Ureter (tissue), 1 donor: ENCODE data around the gene EPHA5. TPM values are rescaled to one million over a fixed set of nuclear protein-coding genes. Genes with fewer than 3 reads are reported as not detected.

Source experiments
- DNase-seq: peaks from one replicate; pipeline ENCODE4 v3.0.0-alpha.2; 2020; ENCODE audit warnings: low spot score
- total RNA-seq: library from RNA; stranded (reverse); gene quantifications from one replicate; pipeline ENCODE4 v1.2.4, GENCODE V29; 2023
- donor health status: DM: yes; HTN: yes; CAD: no.

EPHA5 gene
- total RNA-seq, 1 donor from 2014 or later = not detected

DNA sequence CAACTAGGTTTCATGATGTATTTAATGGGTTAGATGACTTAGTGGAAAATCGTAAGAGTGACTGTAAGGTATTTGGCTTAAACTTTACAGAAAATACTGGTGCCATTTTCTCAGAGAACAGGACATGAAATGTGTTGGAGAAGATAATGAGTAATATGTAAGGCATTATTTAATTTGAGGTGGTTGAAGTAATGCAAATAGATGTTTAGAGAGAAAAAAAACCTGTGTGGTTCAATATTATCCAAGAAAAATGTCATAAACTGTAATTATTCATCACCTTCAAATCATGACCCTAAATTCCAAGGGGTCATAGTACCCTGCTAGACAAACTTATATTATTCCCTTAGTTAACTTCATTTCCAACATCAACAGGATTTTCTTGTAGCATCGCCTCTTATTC lies 171.7 kb downstream of the EPHA5 start:
- no peak for DNase-seq

DNA sequence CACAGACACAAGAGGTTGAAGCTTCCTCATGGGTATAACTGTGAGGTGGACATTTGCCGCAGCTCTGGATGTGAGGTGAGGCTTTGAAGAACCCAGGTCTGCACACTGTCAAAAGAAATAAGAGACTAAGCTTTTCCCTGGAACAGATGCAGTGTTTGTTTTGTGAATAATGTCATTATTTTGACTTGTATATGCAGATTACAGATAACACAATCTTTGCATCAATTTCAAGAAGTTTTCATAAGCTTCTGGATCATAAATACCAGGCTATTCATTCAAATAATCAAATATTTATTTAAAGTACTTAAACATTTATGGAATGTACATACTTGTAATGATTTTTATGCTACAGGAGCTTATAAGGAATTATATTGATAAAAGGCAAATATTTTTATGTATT lies 174.8 kb downstream of the EPHA5 start:
- DNase-seq = no peak

- no peak for DNase-seq
Observed at GRCh38 chr4:65482410-65482809, 187.9 kb downstream of the EPHA5 start.

DNA sequence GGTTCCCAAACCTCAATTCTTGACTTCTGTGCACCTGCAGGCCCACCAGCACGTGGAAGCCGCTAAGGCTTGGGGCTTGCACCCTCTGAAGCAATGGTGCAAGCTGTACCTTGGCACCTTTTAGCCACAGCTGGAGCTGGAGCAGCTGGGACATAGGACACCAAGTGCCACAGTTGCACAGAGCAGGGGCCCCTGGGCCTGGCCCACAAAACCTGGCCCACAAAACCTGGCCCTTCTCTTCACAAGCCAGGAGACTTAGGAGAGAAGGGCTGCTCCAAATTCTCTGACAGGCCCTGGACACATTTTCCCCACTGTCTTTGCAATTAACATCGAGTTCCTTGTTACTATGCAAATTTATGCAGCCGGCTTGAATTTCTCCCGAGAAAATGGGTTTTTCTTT lies 197.8 kb downstream of the EPHA5 start:
- DNase-seq = no peak

DNA sequence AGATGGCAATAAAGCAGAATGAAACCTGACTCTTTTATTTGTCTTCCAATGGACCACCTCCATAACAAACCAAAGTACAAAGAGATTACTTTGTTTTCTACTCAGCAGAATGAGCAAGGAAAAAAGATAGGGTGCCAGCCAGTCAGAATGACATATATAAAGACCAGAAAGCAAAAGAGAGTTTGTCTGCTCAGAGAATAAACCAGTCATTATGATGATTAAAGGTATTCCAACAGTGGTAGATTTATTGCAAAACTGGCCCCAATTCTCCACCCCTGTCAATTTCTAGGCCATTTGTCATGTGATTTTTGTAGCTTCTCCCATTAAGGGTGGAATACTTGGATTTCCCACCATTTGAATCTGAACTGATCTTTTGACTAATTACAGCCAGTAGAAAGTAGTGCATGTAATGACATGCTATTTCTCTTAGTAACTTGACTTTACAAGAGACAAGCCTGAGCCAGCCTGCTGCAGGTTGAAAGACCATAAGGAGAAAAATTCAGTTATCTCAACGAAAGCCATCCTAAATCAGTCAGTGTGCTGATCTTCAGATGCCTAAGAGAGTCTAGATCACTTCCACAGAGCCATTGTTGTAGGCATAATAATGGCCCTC lies 203.1 kb downstream of the EPHA5 start:
- DNase-seq = no peak

DNA sequence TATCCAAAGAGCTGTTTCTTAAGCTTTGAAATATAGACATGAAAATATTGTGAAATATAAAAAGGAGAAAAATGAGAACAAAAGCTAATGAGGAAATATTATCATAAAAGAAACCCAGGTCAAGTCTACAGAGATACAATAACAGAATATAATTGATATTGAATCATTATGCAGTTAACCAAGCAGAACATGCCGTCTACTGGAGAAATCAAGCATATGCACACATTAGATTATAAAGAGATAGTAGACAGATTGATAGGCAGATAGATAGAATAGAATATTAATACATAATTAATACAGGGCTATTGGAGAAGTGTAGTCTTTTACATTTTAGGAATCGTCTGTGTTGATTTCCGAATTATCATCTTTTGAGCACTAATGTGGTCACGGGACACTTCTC lies 208.5 kb downstream of the EPHA5 start:
- no peak for DNase-seq

DNA sequence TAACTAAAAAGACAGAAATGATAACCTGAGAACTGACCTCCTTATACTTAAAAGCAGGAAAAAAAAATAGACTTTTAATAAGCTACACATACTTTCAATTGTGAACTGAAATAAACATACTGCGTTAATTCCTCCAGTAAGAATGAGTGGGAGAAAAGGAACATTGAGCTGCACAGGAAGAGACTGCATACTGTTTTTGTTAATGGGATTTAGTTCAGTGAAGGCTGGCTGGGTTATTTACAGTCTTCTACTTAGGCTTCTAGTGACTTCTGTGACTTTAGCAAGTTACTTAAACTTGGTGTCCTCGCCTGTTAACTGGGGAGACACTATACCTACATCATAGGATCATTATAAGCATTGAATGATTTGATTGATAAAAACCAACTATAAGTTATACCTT lies 213.3 kb downstream of the EPHA5 start:
- no peak for DNase-seq

- no peak for DNase-seq
Observed at GRCh38 chr4:65456579-65456978, 213.7 kb downstream of the EPHA5 start.

- DNase-seq = no peak
Observed at GRCh38 chr4:65453398-65453797, 216.9 kb downstream of the EPHA5 start.

GRCh38 chr4:65450899-65451298 lies 219.4 kb downstream of the EPHA5 start:
- DNase-seq = no peak

GRCh38 chr4:65437102-65437501 lies 233.2 kb downstream of the EPHA5 start:
- no peak for DNase-seq

GRCh38 chr4:65422109-65422508 lies 248.2 kb downstream of the EPHA5 start:
- DNase-seq = no peak

- no peak for DNase-seq
Observed at GRCh38 chr4:65420036-65420435, 250.3 kb downstream of the EPHA5 start.

GRCh38 chr4:65416891-65417290 lies 253.4 kb downstream of the EPHA5 start:
- no peak for DNase-seq

DNA sequence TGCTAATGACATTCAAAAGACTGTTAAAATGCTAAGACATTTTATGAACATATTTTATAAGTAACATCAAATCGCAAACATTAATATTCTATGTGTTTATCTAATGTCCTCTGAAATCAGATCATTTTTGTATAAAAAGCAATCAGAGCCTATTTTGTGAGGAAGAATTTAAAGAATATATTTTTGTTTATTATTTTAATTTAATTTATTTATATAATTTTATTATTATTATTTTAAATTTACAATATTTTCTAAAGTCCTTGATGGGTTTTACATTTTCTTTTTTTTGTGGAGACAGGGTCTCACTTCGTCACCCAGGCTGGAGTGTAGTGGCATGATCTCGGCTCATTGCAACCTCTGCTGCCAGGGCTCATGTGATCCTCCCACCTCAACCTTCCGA lies 262.8 kb downstream of the EPHA5 start:
- DNase-seq = no peak

DNA sequence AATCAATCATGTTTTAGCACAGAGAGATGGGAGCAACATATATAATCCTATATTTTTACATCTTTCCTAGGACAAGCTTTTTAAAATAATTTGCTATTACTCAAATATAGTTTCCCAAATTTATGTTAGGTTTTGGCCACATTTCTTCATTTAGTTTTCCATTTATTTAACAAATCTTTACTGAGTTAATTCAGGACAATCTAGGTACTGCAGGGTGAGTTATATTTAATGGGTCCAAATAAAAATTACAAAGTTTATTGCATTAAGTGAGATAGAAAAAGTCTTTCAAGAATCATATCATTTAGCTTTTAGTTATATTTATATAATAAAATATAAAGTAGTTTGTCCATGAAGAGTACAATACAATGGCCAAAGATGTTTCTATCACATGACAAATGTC lies 269.2 kb downstream of the EPHA5 start:
- no peak for DNase-seq

GRCh38 chr4:65399084-65399483 lies 271.2 kb downstream of the EPHA5 start:
- no peak for DNase-seq

- DNase-seq = no peak
Observed at GRCh38 chr4:65393078-65393477, 277.2 kb downstream of the EPHA5 start.

DNA sequence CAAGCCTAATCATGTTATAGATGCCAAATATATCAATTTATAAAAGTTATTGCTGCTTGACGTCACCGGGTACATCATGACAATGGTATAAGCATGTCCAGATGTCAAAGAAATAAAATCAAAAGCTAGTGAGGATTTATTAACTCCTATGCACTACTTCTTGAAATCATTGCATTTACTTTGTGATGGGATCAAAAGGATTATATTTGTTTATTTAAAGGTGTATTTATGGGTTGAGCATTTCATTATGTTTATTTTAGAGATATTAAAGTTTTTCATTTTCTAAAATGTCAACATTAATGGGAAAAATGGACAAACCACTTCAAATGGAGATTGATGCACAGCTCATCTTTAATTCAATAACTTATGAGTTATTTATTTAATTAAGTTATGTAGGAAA lies 277.8 kb downstream of the EPHA5 start:
- no peak for DNase-seq

DNA sequence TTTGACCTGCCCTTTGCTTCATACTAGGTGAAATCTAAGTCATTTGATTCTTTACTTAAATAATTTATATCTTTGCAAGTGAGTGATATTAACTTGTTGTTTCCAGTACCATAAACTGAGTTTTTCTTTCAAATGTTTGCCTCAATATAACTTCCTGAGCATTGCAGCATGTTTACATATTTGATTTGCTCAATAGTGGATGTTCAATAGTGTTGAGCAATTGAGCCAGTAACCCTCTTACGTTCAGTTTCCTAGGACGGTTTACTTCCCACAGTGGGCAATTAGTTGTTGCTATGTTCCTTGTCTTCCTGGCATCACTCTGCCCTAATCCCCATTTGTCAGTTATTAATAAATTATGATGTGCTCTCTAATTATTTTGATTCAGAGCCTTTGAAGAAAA lies 278.5 kb downstream of the EPHA5 start:
- no peak for DNase-seq

DNA sequence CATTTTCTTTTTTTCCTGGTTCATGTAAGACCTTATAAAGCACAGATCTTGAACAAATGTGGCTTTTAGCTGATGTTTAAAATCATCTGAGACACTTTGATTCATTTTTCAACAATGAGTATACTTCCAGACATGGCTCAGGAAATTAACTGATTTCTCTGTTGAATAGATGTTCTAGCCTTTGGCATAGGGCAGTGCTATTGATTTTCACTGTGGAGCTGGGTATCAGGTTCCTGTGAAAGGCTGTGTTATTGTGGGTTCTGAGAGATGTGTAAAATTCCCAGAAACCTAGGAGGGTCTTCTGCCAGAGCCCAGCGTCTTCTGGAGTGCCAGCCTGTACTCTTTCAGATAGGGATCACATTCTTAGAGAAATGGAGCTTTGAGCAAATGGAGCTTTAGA lies 278.9 kb downstream of the EPHA5 start:
- DNase-seq = no peak

DNA sequence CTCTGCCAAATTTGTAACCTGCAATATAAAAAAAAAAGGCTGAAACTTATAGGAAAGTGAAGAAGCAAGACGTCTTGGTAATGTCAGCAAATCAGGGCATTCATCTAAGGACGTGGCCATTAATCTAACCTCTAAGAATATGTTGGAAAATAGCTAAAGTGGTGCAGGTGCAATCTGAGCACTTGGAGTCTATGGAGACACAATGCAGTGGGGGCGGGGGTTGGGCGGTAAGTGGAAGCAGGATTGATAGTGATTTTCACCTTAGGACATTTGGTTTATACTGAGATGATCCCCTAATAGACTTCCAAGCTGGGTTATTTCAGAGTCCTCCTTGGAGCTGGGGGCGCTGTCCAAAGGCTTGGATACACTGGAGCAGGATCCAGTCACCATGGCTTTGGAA lies 283.4 kb downstream of the EPHA5 start:
- no peak for DNase-seq

DNA sequence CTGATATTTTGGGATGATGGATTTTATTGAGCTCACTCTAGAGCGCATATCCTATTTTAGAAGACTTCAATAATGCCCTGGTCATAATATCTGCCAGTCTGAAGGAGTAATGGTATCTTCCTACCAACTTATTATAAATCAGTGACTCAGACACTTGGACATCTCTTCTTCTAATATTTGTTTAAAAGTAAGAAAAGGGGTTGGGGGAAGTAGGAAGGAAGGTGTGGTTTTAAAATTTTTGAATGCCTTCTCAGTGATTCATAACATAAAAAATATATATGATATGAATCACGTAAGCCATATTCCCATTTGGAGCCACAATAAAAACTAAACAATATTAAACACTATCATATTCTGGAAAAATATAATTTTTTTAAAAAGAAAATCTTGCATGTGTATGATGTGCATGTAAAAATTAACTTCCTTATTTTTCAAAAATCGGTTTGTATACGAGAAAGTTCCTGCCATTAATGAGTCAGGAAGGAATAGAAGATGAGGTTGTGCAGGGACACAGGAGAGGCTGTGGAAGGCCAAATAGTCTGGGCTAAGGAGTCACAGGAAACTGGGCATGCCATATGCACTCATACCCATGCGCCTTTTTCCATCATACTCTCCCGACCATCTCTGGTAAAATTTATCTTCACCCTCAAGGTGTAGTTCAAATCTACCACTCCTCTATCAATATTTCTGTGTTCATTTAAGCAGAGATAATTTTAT lies 286.5 kb downstream of the EPHA5 start:
- no peak for DNase-seq

GRCh38 chr4:65381648-65382047 lies 288.6 kb downstream of the EPHA5 start:
- no peak for DNase-seq
